ENCODE measurements around the gene RAX2.
"Not testable (repeated sequence)": the region's sequence is repeated elsewhere in the genome, so short reads cannot be mapped to it uniquely, and the experiment has no call there.

Gene RAX2

GRCh38 chr19:3757705-3758104 is 14.3 kb downstream of the RAX2 start:
- not testable (repeated sequence) for DNase-seq

GRCh38 chr19:3753631-3754410 is 18.2 kb downstream of the RAX2 start:
- no peak for DNase-seq

- no peak for DNase-seq
These were observed 19.5 kb downstream of the RAX2 start for GRCh38 chr19:3752492-3752891.

- DNase-seq: no peak
These were observed 20.8 kb downstream of the RAX2 start for GRCh38 chr19:3751236-3751635.

- DNase-seq: no peak
These were observed 21.8 kb downstream of the RAX2 start for GRCh38 chr19:3750211-3750610.

GRCh38 chr19:3748965-3749364 is 23.1 kb downstream of the RAX2 start:
- no peak for DNase-seq

GRCh38 chr19:3746371-3747056 is 25.5 kb downstream of the RAX2 start:
- no peak for DNase-seq

GRCh38 chr19:3745363-3746045 is 26.5 kb downstream of the RAX2 start:
- DNase-seq: no peak

- DNase-seq: no peak
These were observed 28.5 kb downstream of the RAX2 start for GRCh38 chr19:3743486-3743885.

GRCh38 chr19:3740431-3740830 is 31.6 kb downstream of the RAX2 start:
- DNase-seq: no peak

- no peak for DNase-seq
These were observed 33.4 kb downstream of the RAX2 start for GRCh38 chr19:3738477-3739220.

- no peak for DNase-seq
These were observed 34.4 kb downstream of the RAX2 start for GRCh38 chr19:3737487-3738205.

- DNase-seq: no peak
These were observed 35.8 kb downstream of the RAX2 start for GRCh38 chr19:3736106-3736724.

- DNase-seq: no peak
These were observed 37.8 kb downstream of the RAX2 start for GRCh38 chr19:3734310-3734600.

- no peak for DNase-seq
These were observed 38.3 kb downstream of the RAX2 start for GRCh38 chr19:3733549-3734309.

- no peak for DNase-seq
These were observed 39.9 kb downstream of the RAX2 start for GRCh38 chr19:3732108-3732507.

GRCh38 chr19:3730457-3730958 is 41.5 kb downstream of the RAX2 start:
- no peak for DNase-seq

- no peak for DNase-seq
These were observed 46.3 kb downstream of the RAX2 start for GRCh38 chr19:3725640-3726310.

- no peak for DNase-seq
These were observed 46.9 kb downstream of the RAX2 start for GRCh38 chr19:3725121-3725520.

GRCh38 chr19:3723883-3724282 is 48.1 kb downstream of the RAX2 start:
- no peak for DNase-seq

GRCh38 chr19:3723110-3723488 is 48.9 kb downstream of the RAX2 start:
- DNase-seq: no peak
